ENCODE data around the gene TEF. TPM values are rescaled to one million over a fixed set of nuclear protein-coding genes. Genes with fewer than 3 reads are reported as not detected.

The TEF gene
- total RNA-seq, 1 experiment from 2014 or later = 12.0 TPM

GRCh38 chr22:41364955-41365354 is 16.8 kb upstream of the TEF start:
- no peaks in the 10 kb centered on the region for H3K27me3 Mint-ChIP-seq (ENCODE audit: low read depth)
- DNase-seq (ENCODE audit: low spot score) (no peak), ATAC-seq (no peak)
- POLR2A ChIA-PET = interaction anchor here (0.6 to 1.4 kb wide), 4 partner anchors 10 to 482 kb away, joined by 3 to 7 read pairs (median 4); partner anchors contain the start of genes TEF and ZC3H7B
- H3K36me3 Mint-ChIP-seq = no peaks in the 10 kb centered on the region
- peaks cover 18% of the 10 kb centered on the region for H3K4me1 Mint-ChIP-seq
- TF ChIP-seq FOXP4 (CRISPR knock-in tag; IDR thresholded peaks at IDR 0.05) = no peak
- TF ChIP-seq ETV6 (CRISPR knock-in tag; IDR thresholded peaks at IDR 0.05) = 0 out of 2 replicates have a peak, but pooled peaks have one; percentile 11
- CTCF ChIA-PET = interaction anchor here (0.8 to 2.5 kb wide), 5 partner anchors 17 to 162 kb away, joined by 3 to 8 read pairs (median 4); partner anchors contain the start of gene TEF
- no peak overlapping the region for H3K27ac Mint-ChIP-seq
- H3K9me3 Mint-ChIP-seq = no peaks in the 10 kb centered on the region
- H3K4me3 Mint-ChIP-seq = no peak overlapping the region

- H3K36me3 Mint-ChIP-seq = no peaks in the 10 kb centered on the region
- ChIA-PET CTCF (interaction anchor here (0.8 to 2.2 kb wide), 5 partner anchors 37 to 162 kb away, joined by 3 to 8 read pairs (median 4); no protein-coding TSS in a partner anchor), POLR2A (interaction anchor here (0.6 to 1.4 kb wide), 5 partner anchors 10 to 910 kb away, joined by 3 to 7 read pairs (median 4); partner anchors contain the start of gene ZC3H7B)
- no peaks in the 10 kb centered on the region for H3K9me3 Mint-ChIP-seq
- no peak overlapping the region for H3K27ac Mint-ChIP-seq
- ATAC-seq (no peak), DNase-seq (ENCODE audit: low spot score) (no peak)
- H3K4me3 Mint-ChIP-seq = no peak overlapping the region
- peaks cover 13% of the 10 kb centered on the region for H3K4me1 Mint-ChIP-seq
- TF ChIP-seq CTCF (IDR thresholded peaks at IDR 0.05) = no peak
- 0 out of 2 replicates have a peak, but pooled peaks have one; percentile 7 for TF ChIP-seq ETV6 (CRISPR knock-in tag; IDR thresholded peaks at IDR 0.05)
- H3K27me3 Mint-ChIP-seq (ENCODE audit: low read depth) = no peaks in the 10 kb centered on the region
Observed at GRCh38 chr22:41365425-41365824, 16.3 kb upstream of the TEF start.

GRCh38 chr22:41366323-41367029 is 15.3 kb upstream of the TEF start:
- Mint-ChIP-seq H3K27me3 (ENCODE audit: low read depth) (no peaks in the 10 kb centered on the region), H3K27ac (no peak overlapping the region), H3K36me3 (no peaks in the 10 kb centered on the region), H3K4me3 (no peak overlapping the region), H3K9me3 (no peaks in the 10 kb centered on the region), H3K4me1 (peaks cover 12% of the 10 kb centered on the region)
- ChIA-PET POLR2A (interaction anchor here (0.6 to 2.2 kb wide), 5 partner anchors 12 to 911 kb away, joined by 3 to 7 read pairs (median 4); partner anchors contain the start of genes TEF, TOB2 and ZC3H7B), CTCF (interaction anchor here (0.8 to 2.2 kb wide), 6 partner anchors 15 to 160 kb away, joined by 3 to 8 read pairs (median 3); partner anchors contain the start of gene TEF)
- TF ChIP-seq FOXK1 (CRISPR knock-in tag; IDR thresholded peaks at IDR 0.05) (no peak), SP1 (CRISPR knock-in tag; conservative IDR thresholded peaks at IDR 0.05) (no peak), ATF3 (CRISPR knock-in tag; conservative IDR thresholded peaks at IDR 0.05) (no peak), TEAD1 (CRISPR knock-in tag; IDR thresholded peaks at IDR 0.05) (no peak), NFYB (CRISPR knock-in tag; conservative IDR thresholded peaks at IDR 0.05; ENCODE audit: low read depth) (no peak), NFATC4 (CRISPR knock-in tag; IDR thresholded peaks at IDR 0.05) (no peak), PREB (CRISPR knock-in tag; IDR thresholded peaks at IDR 0.05; ENCODE audit: borderline replicate concordance) (no peak)
- no peak for ATAC-seq
- DNase-seq (ENCODE audit: low spot score) = no peak

GRCh38 chr22:41367039-41367679 is 14.6 kb upstream of the TEF start:
- Mint-ChIP-seq H3K36me3 (no peaks in the 10 kb centered on the region), H3K4me3 (no peak overlapping the region), H3K27ac (peak overlapping the region; percentile 87; the same call in 1 of the 2 replicates), H3K4me1 (peaks cover 12% of the 10 kb centered on the region), H3K27me3 (ENCODE audit: low read depth) (no peaks in the 10 kb centered on the region), H3K9me3 (no peaks in the 10 kb centered on the region)
- ATAC-seq (peak; percentile 33), DNase-seq (ENCODE audit: low spot score) (peak; percentile 42)
- CTCF ChIA-PET = interaction anchor here (0.8 to 2.2 kb wide), 5 partner anchors 15 to 160 kb away, joined by 3 to 8 read pairs (median 3); partner anchors contain the start of gene TEF
- POLR2A ChIA-PET = interaction anchor here (1.0 to 2.2 kb wide), 3 partner anchors 11 to 79 kb away, joined by 3 to 7 read pairs (median 6); partner anchors contain the start of genes TEF and TOB2
- TF ChIP-seq ZNF219 (CRISPR knock-in tag; IDR thresholded peaks at IDR 0.05; ENCODE audit: borderline replicate concordance) = no peak
- TF ChIP-seq MAX (CRISPR knock-in tag; IDR thresholded peaks at IDR 0.05) = no peak
- no peak for TF ChIP-seq FOXJ3 (CRISPR knock-in tag; IDR thresholded peaks at IDR 0.05; ENCODE audit: borderline replicate concordance)
- TF ChIP-seq EMX1 (CRISPR knock-in tag; IDR thresholded peaks at IDR 0.05) = no peak
- TF ChIP-seq GABPB1 (CRISPR knock-in tag; IDR thresholded peaks at IDR 0.05) = 0 out of 2 replicates have a peak, but pooled peaks have one; percentile 10
- no peak for TF ChIP-seq ZNF281 (CRISPR knock-in tag; IDR thresholded peaks at IDR 0.05)
- TF ChIP-seq NR3C1 (CRISPR knock-in tag; conservative IDR thresholded peaks at IDR 0.05; ENCODE audit: low read depth) = no peak

Measured in WTC11 (cell line).